CD14-positive monocyte (primary cell): Measurements from ENCODE around the gene ZXDC. TPM values are rescaled to one million over a fixed set of nuclear protein-coding genes. Genes with fewer than 3 reads are reported as not detected.
A peak's percentile ranks its signal among the peaks of the same experiment; 100 is the strongest.

Experiments used
- DNase-seq, 3 donors: peaks; one replicate each; pipeline ENCODE4 v3.0.0-alpha.2; 2011 to 2022
- H2AFZ ChIP-seq: 2 replicates; pipeline ENCODE4 v1.6.0; 2012; ENCODE audit warnings: mild to moderate bottlenecking, low read depth, low read length, inconsistent platforms; ENCODE audit not compliant: insufficient read depth, poor library complexity, severe bottlenecking
- H3K27ac ChIP-seq, 2 donors: 1 replicate in 1 of 2; 2 replicates in 1 of 2; pipeline ENCODE4 v1.5.1; 2012 to 2013; ENCODE audit warnings: low read length in 2 of 2, control low read depth in 1 of 2, inconsistent platforms in 1 of 2, low read depth in 1 of 2, mild to moderate bottlenecking in 1 of 2
- H3K27me3 ChIP-seq, 2 donors: one replicate each; pipeline versions ENCODE4 v1.6.0 to v1.6.1; 2011 to 2013; ENCODE audit warnings: low read length in 2 of 2; ENCODE audit not compliant: control insufficient read depth in 2 of 2, insufficient read depth in 2 of 2
- H3K36me3 ChIP-seq, 2 donors: replicated peaks in 1 of 2; 1 replicate in 1 of 2; 2 replicates in 1 of 2; pipeline versions ENCODE4 v1.5.1 to v1.6.1; 2012 to 2013; ENCODE audit warnings: low read length in 2 of 2, control low read depth in 1 of 2, inconsistent platforms in 1 of 2, mild to moderate bottlenecking in 1 of 2; ENCODE audit not compliant: insufficient read depth in 2 of 2, control insufficient read depth in 1 of 2
- H3K4me1 ChIP-seq, 2 donors: 1 replicate in 1 of 2; 2 replicates in 1 of 2; pipeline versions ENCODE4 v1.5.1 to v1.6.1; 2012 to 2013; ENCODE audit warnings: low read length in 2 of 2, control low read depth in 1 of 2, inconsistent platforms in 1 of 2, mild to moderate bottlenecking in 1 of 2, moderate library complexity in 1 of 2; ENCODE audit not compliant: insufficient read depth in 2 of 2, control insufficient read depth in 1 of 2
- H3K4me2 ChIP-seq: replicated peaks from 2 replicates; pipeline ENCODE3; 2012; ENCODE audit warnings: low read length, moderate library complexity, mild to moderate bottlenecking; ENCODE audit not compliant: poor library complexity, severe bottlenecking; ENCODE audit errors: extremely low read depth
- H3K4me3 ChIP-seq, 3 experiments: fragments of 200-600 bp in 1 of 3; sonication (generic) in 1 of 3; replicated peaks in 1 of 3; 1 replicate in 2 of 3; 2 replicates in 1 of 3; pipeline ENCODE4 v1.5.1; 2011 to 2013; ENCODE audit warnings: low read length in 3 of 3, mild to moderate bottlenecking in 3 of 3, control low read depth in 2 of 3, low read depth in 2 of 3, inconsistent platforms in 1 of 3, moderate library complexity in 1 of 3
- H3K79me2 ChIP-seq: 2 replicates; pipeline ENCODE4 v1.6.0; 2012; ENCODE audit warnings: mild to moderate bottlenecking, control low read depth, inconsistent platforms, low read length, moderate library complexity; ENCODE audit not compliant: insufficient read depth
- H3K9ac ChIP-seq: 2 replicates; pipeline ENCODE4 v1.6.0; 2017; ENCODE audit warnings: low read length, mild to moderate bottlenecking; ENCODE audit not compliant: insufficient read depth, poor library complexity, severe bottlenecking
- H3K9me3 ChIP-seq, 2 donors: replicated peaks in 1 of 2; 1 replicate in 1 of 2; 2 replicates in 1 of 2; pipeline versions ENCODE4 v1.5.1 to v1.6.1; 2012 to 2013; ENCODE audit warnings: low read length in 2 of 2, control low read depth in 1 of 2; ENCODE audit not compliant: control insufficient read depth in 1 of 2, insufficient read depth in 1 of 2
- H4K20me1 ChIP-seq: 2 replicates; pipeline ENCODE4 v1.6.0; 2012; ENCODE audit warnings: mild to moderate bottlenecking, low read length, control low read depth, moderate library complexity; ENCODE audit not compliant: insufficient read depth
- H3K27ac Mint-ChIP-seq, 7 donors: one replicate each; pipeline ENCODE4 v1.8.0; 2020; ENCODE audit warnings: mild to moderate bottlenecking in 7 of 7, mixed read lengths in 7 of 7, moderate library complexity in 6 of 7, inconsistent platforms in 2 of 7
- H3K27me3 Mint-ChIP-seq, 3 donors: one replicate each; pipeline ENCODE4 v1.8.0; 2021 to 2022; ENCODE audit warnings: low read depth in 3 of 3, mild to moderate bottlenecking in 3 of 3, mixed read lengths in 3 of 3, moderate library complexity in 3 of 3, inconsistent platforms in 1 of 3
- H3K36me3 Mint-ChIP-seq, 2 donors: one replicate each; pipeline ENCODE4 v1.8.0; 2020; ENCODE audit warnings: mixed read lengths in 2 of 2, inconsistent platforms in 1 of 2, mild to moderate bottlenecking in 1 of 2
- H3K4me1 Mint-ChIP-seq: one replicate; pipeline ENCODE4 v1.8.0; 2020; ENCODE audit warnings: mild to moderate bottlenecking, mixed read lengths
- H3K4me3 Mint-ChIP-seq, 2 donors: one replicate each; pipeline ENCODE4 v1.8.0; 2020; ENCODE audit warnings: mild to moderate bottlenecking in 2 of 2, mixed read lengths in 2 of 2, moderate library complexity in 1 of 2
- H3K9me3 Mint-ChIP-seq, 7 donors: one replicate each; pipeline ENCODE4 v1.8.0; 2020 to 2022; ENCODE audit warnings: mixed read lengths in 7 of 7, mild to moderate bottlenecking in 6 of 7, moderate library complexity in 6 of 7, inconsistent platforms in 2 of 7
- WGBS: methylation state at CpG from one replicate; pipeline ENCODE4 v1.1.5; 2013; ENCODE audit warnings: missing lambda C conversion rate; ENCODE audit not compliant: insufficient coverage; 5-methylcytosine and 5-hydroxymethylcytosine counted together
- intact Hi-C, 2 donors: fragments of 100-400 bp; cut with micrococcal nuclease; formaldehyde crosslinking; loops; one replicate each; pipeline versions ENCODE4 v1.15.0 to v1.15.1; 2023
- polyA plus RNA-seq, 3 donors: library from polyadenylated mRNA; depleted of rRNA in 1 of 3; unstranded in 2 of 3; stranded (reverse) in 1 of 3; fragments of 300-500 nt in 2 of 3; fragments of >200 nt in 1 of 3; fragmentation: Illumina TruSeq in 2 of 3; gene quantifications; 1 replicate in 2 of 3; 2 replicates in 1 of 3; pipeline ENCODE4 v1.2.3, GENCODE V29; 2012 to 2021
- TF ChIP-seq, protein P1 (sequence below): fragments of 200-600 bp; IDR thresholded peaks from one replicate; pipeline ENCODE4 v1.8.0; 2022; ENCODE audit warnings: antibody characterized with exemption, mild to moderate bottlenecking

The ZXDC gene
- polyA plus RNA-seq, 3 donors: 6.3 to 44.8 (median 9.7) TPM

DNA sequence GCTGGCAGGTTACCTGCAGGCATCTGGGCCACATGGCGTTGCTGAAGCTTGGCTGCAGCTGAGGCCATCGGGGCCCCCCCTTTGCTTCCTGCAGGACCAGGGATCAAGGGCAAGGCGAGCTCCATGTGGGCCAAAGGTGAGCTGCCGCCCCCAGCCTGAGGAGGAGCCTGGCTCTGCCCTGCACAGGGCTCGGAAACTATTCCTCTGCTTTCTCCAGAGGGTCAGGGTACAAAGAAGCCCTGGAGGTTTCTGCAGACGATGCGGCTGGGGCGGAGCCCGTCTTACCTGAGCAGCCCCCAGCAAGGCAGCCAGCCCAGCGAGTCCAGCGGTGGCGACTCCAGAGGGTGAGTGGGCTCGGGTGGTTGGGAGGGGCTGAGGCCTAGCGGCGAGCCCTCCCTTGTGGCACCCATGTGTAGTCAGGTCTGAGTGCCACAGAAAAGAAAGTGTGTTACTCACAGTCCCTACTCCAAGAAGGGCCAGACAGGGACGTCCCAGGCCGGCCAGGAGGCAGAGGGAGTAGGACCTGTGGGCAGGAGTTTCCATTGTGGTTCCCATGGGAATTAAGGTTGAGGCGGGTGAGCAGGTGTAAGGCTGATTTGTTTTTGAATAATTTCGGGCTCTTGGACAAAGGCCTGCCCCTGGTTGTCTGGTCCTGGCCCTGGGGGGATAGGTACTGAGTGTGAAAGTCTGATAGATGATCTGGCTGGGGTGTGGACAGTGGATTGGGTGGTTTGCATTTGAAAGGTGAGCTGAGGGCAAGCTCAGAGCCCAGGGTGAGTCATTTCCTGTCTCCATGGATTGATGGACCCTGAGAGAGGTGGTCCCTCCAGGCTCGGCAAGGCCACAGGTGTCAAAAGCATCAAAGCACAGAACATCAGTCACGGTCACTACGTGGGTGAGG is 55.6 kb downstream of the ZXDC start:
- H3K9me3 Mint-ChIP-seq: peaks cover 0 to 3% (median 0%) of the 10 kb centered on the region in 7 donors
- H3K4me1 ChIP-seq: no peaks in the 10 kb centered on the region
- H2AFZ ChIP-seq: no peak overlapping the region
- DNase-seq: no peak
- WGBS: 94% methylated on average over 13 of the region's 22 CpGs
- no peaks in the 10 kb centered on the region for H3K36me3 ChIP-seq
- H3K27ac Mint-ChIP-seq: peak overlapping the region in 2 of 7 donors; percentile 73 to 78
- H3K9me3 ChIP-seq: no peaks in the 10 kb centered on the region
- H4K20me1 ChIP-seq: no peaks in the 10 kb centered on the region
- no peak overlapping the region for H3K4me3 Mint-ChIP-seq
- no peak overlapping the region for H3K4me2 ChIP-seq
- no peak overlapping the region for H3K4me3 ChIP-seq
- H3K4me1 Mint-ChIP-seq: no peaks in the 10 kb centered on the region
- TF ChIP-seq, protein P1, sequence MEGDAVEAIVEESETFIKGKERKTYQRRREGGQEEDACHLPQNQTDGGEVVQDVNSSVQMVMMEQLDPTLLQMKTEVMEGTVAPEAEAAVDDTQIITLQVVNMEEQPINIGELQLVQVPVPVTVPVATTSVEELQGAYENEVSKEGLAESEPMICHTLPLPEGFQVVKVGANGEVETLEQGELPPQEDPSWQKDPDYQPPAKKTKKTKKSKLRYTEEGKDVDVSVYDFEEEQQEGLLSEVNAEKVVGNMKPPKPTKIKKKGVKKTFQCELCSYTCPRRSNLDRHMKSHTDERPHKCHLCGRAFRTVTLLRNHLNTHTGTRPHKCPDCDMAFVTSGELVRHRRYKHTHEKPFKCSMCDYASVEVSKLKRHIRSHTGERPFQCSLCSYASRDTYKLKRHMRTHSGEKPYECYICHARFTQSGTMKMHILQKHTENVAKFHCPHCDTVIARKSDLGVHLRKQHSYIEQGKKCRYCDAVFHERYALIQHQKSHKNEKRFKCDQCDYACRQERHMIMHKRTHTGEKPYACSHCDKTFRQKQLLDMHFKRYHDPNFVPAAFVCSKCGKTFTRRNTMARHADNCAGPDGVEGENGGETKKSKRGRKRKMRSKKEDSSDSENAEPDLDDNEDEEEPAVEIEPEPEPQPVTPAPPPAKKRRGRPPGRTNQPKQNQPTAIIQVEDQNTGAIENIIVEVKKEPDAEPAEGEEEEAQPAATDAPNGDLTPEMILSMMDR: no peak
- intact Hi-C loops: no loop called here
- H3K27ac ChIP-seq: no peak overlapping the region
- peaks cover 10 to 34% (median 12%) of the 10 kb centered on the region in 3 donors for H3K27me3 Mint-ChIP-seq
- peaks cover 0 to 3% of the 10 kb centered on the region in 2 donors for H3K36me3 Mint-ChIP-seq
- H3K27me3 ChIP-seq: no peaks in the 10 kb centered on the region
- no peak overlapping the region for H3K9ac ChIP-seq
- H3K79me2 ChIP-seq: no peaks in the 10 kb centered on the region

DNA sequence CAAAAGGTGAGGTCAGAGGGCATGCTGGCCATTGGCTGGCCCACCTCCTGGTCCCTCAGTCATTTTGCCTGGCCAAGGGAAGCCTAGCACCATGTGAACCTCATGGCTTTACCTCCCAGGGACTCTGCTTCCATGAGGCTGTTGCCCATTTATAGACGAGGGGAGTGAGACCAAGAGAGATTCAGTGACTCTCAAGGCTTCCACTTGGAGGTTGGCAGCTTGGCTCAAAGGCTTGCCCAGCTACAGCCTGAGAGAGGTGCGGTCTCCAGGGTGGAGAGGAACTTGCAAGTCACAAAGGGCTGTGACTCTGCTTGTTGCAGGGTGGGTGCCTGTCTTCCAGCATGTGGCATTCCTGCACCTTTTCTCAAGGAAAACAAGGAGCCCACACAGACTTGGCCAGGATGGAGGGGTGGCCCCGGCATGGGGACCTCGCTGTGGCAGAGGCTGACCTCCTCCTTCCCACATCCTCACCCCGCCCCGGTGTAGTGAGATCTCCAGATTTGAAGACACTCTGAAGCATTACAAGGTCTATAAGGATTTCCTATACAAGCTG is 56.5 kb downstream of the ZXDC start:
- no peaks in the 10 kb centered on the region for H3K4me1 ChIP-seq
- H3K79me2 ChIP-seq: no peaks in the 10 kb centered on the region

More for the DNA sequence above, 56.5 kb downstream of the ZXDC start:
- Histone ChIP-seq H3K9ac (no peak overlapping the region), H3K9me3 (no peaks in the 10 kb centered on the region), H3K27me3 (no peaks in the 10 kb centered on the region), H3K27ac (no peak overlapping the region), H3K4me3 (no peak overlapping the region), H3K36me3 (no peaks in the 10 kb centered on the region), H4K20me1 (no peaks in the 10 kb centered on the region), H3K4me2 (no peak overlapping the region), H2AFZ (no peak overlapping the region)
- no peak for DNase-seq
- TF ChIP-seq, protein P1: no peak
- Mint-ChIP-seq H3K36me3 (no peaks in the 10 kb centered on the region), H3K9me3 (peaks cover 0 to 3% (median 0%) of the 10 kb centered on the region in 7 donors), H3K4me3 (no peak overlapping the region), H3K4me1 (no peaks in the 10 kb centered on the region), H3K27ac (no peak overlapping the region), H3K27me3 (peaks cover 10 to 38% (median 12%) of the 10 kb centered on the region in 3 donors)
- intact Hi-C loops: no loop called here
- WGBS: 84% methylated on average over 4 of the region's 6 CpGs
